K562 (cell line): ENCODE measurements around the gene CBX8. TPM values are rescaled to one million over a fixed set of nuclear protein-coding genes. Genes with fewer than 3 reads are reported as not detected.
A peak's percentile ranks its signal among the peaks of the same experiment; 100 is the strongest.

Experiments
- BRD9 ChIP-seq: fragments of 450-650 bp; IDR thresholded peaks from 2 replicates; pipeline ENCODE4 v1.6.1; 2018; ENCODE audit warnings: low read depth; ENCODE audit not compliant: partially characterized antibody
- ETV1 ChIP-seq: fragments of 450-650 bp; conservative IDR thresholded peaks from 2 replicates; pipeline ENCODE4 v1.6.1; 2016; ENCODE audit warnings: missing genetic modification characterization, control low read depth, low read depth, missing compliant biosample characterization
- FIP1L1 ChIP-seq: fragments of 200-400 bp; formaldehyde crosslinking; IDR thresholded peaks from 2 replicates; pipeline ENCODE4 v1.6.1; 2018; ENCODE audit warnings: mild to moderate bottlenecking, low read depth, low read length; ENCODE audit not compliant: poor library complexity, severe bottlenecking
- FOS ChIP-seq: IDR thresholded peaks from 3 replicates; pipeline ENCODE4 v1.6.1; 2011; ENCODE audit not compliant: insufficient read length; ENCODE audit errors: extremely low read depth
- HNRNPUL1 ChIP-seq: fragments of 200-400 bp; formaldehyde crosslinking; IDR thresholded peaks from 2 replicates; pipeline ENCODE4 v1.6.1; 2017; ENCODE audit warnings: low read length
- POLR2G ChIP-seq: fragments of 200-400 bp; formaldehyde crosslinking; IDR thresholded peaks from 2 replicates; pipeline ENCODE4 v1.6.1; 2017; ENCODE audit warnings: low read depth, mild to moderate bottlenecking, antibody characterized with exemption, low read length, moderate library complexity
- RAD51 ChIP-seq: fragments of 450-650 bp; IDR thresholded peaks from 2 replicates; pipeline ENCODE4 v1.7.1; 2016; ENCODE audit warnings: low read depth, mild to moderate bottlenecking, borderline replicate concordance
- ZNF551 ChIP-seq: fragments of 250-450 bp; sonication (Bioruptor Pico); IDR thresholded peaks from 2 replicates; pipeline ENCODE4 v1.5.0; 2021; ENCODE audit warnings: mild to moderate bottlenecking, moderate library complexity
- polyA plus RNA-seq, 8 experiments: library from polyadenylated mRNA; depleted of rRNA in 4 of 8; stranded (reverse) in 5 of 8; unstranded in 3 of 8; fragments of >200 nt; fragmentation: Nextera tagmentation in 2 of 8; fragmentation: Illumina TruSeq in 1 of 8; extraction: Ambion mirVana in 2 of 8; extraction: Trizol in 1 of 8; gene quantifications; 2 replicates each; pipeline versions ENCODE4 v1.2.1 to v1.2.3, GENCODE V29; 2011 to 2014; ENCODE audit warnings: inconsistent platforms in 1 of 8, missing spikeins in 1 of 8
- total RNA-seq, 7 experiments: library from RNA; depleted of rRNA in 6 of 7; stranded (reverse); fragments of >200 nt in 6 of 7; fragmentation: Illumina TruSeq in 2 of 7; extraction: Trizol in 2 of 7; gene quantifications; 2 replicates each; pipeline versions ENCODE4 v1.2.1 to v1.2.3, GENCODE V29; 2011 to 2021; ENCODE audit warnings: low replicate concordance in 1 of 7
- TF ChIP-seq, protein P1 (sequence below): IDR thresholded peaks from 2 replicates; pipeline ENCODE4 v1.6.1; 2014; ENCODE audit warnings: antibody characterized with exemption

Gene CBX8
- total and polyA plus RNA-seq, 9 of the 15 experiments (the other 6 are each of a cell fraction or from before 2014, with no cell fraction given): 0.08 to 11.9 (median 2.6) TPM

DNA sequence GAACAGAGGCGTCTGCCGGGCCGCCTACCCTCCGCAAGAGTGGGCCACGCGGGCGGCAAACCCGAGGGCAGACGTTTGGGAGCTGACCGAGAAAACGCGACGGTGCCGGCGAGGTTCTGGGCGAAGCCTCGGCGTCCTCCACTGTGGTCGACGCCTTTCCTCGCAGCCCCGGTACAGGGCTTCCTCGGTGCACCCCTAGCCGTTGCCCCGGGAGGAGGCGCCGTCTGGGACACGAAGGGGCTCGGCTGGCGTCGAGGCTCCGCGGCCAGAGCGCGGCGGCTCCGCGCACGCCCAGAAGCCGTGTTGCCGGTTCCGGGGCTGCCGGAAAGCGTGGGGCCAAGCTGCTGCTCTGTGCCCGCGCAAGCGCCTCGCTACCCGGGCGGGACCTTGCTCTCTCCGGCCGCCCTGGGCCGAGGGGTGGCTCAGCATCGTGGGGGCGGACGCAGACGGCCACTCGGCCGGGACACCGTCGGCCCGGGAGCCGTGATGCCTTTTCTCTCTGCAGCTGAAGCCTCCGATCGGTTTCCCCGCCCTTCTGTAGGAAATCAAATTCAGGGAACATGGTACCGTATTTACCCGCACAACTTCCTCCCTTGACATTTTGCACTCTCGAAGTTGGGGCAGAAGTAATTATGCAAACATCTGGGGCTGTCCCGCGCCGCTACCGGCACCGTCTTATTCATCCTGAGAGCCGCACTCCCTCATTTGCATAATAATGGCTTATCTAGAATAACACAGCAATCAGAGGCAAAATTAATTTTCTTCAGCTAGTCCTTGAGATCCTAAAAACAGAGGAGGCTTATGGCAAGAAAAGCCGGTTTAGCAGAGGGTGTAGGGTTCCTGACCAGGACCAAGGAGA lies 7.3 kb upstream of the CBX8 start (continued):
- TF ChIP-seq, protein P1, sequence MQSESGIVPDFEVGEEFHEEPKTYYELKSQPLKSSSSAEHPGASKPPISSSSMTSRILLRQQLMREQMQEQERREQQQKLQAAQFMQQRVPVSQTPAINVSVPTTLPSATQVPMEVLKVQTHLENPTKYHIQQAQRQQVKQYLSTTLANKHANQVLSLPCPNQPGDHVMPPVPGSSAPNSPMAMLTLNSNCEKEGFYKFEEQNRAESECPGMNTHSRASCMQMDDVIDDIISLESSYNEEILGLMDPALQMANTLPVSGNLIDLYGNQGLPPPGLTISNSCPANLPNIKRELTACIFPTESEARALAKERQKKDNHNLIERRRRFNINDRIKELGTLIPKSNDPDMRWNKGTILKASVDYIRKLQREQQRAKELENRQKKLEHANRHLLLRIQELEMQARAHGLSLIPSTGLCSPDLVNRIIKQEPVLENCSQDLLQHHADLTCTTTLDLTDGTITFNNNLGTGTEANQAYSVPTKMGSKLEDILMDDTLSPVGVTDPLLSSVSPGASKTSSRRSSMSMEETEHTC: no peak
- 0 out of 2 replicates have a peak, but pooled peaks have one; percentile 18 for TF ChIP-seq POLR2G
- TF ChIP-seq FOS: no peak
- no peak for TF ChIP-seq BRD9
- no peak for TF ChIP-seq ETV1 (tag)
- no peak for TF ChIP-seq RAD51
- TF ChIP-seq ZNF551: no peak
- TF ChIP-seq HNRNPUL1: no peak
- peak; percentile 25 for TF ChIP-seq FIP1L1
